IPS-20b (cell line): ENCODE measurements around the gene DDX5.
"Not testable (repeated sequence)": the region's sequence is repeated elsewhere in the genome, so short reads cannot be mapped to it uniquely, and the experiment has no call there.

Experiments
- H3K27ac ChIP-seq: one replicate; pipeline ENCODE4 v1.5.1; 2013; ENCODE audit warnings: low read length
- H3K27me3 ChIP-seq: 2 replicates; pipeline ENCODE4 v1.6.1; 2013; ENCODE audit warnings: mild to moderate bottlenecking, low read length, inconsistent platforms; ENCODE audit not compliant: insufficient read depth
- H3K36me3 ChIP-seq: 2 replicates; pipeline ENCODE4 v1.6.1; 2013; ENCODE audit warnings: low read depth, mild to moderate bottlenecking, inconsistent platforms, low read length, moderate library complexity; ENCODE audit not compliant: insufficient read depth
- H3K4me1 ChIP-seq: 2 replicates; pipeline ENCODE4 v1.6.1; 2013; ENCODE audit warnings: mild to moderate bottlenecking, control low read depth, inconsistent platforms, low read length, moderate library complexity; ENCODE audit not compliant: insufficient read depth
- H3K4me3 ChIP-seq: 2 replicates; pipeline ENCODE4 v1.5.1; 2013; ENCODE audit warnings: mild to moderate bottlenecking, low read length, inconsistent platforms
- H3K9ac ChIP-seq: 2 replicates; pipeline ENCODE4 v1.6.1; 2013; ENCODE audit warnings: low read depth, mild to moderate bottlenecking, inconsistent platforms, low read length, moderate library complexity
- H3K9me3 ChIP-seq: 2 replicates; pipeline ENCODE4 v1.6.1; 2013; ENCODE audit warnings: mild to moderate bottlenecking, low read depth, low read length, inconsistent platforms; ENCODE audit not compliant: insufficient read depth

Gene DDX5

DNA sequence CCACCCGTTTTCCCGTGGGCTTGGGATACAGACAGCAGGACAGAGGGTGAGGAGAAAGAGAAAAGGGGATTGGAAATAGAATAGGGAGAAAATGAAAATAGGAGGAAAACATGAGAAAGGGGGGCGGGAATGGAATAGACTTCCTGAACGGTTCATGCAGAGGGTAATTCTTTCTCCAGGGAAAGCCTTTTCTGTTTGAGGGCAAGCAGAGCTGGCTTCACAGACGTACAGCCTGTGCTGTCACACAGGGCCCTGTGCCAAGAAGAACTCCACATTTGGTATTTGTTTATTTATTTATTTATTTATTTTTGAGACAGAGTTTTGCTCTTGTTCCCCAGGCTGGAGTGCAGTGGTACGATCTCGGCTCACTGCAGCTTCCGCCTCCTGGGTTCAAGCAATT, 45.1 kb downstream of the DDX5 start:
- Histone ChIP-seq H3K9me3 (no peaks in the 10 kb centered on the region), H3K27ac (no peak overlapping the region), H3K9ac (no peak overlapping the region), H3K27me3 (no peaks in the 10 kb centered on the region), H3K4me3 (no peak overlapping the region), H3K36me3 (no peaks in the 10 kb centered on the region), H3K4me1 (no peaks in the 10 kb centered on the region)

DNA sequence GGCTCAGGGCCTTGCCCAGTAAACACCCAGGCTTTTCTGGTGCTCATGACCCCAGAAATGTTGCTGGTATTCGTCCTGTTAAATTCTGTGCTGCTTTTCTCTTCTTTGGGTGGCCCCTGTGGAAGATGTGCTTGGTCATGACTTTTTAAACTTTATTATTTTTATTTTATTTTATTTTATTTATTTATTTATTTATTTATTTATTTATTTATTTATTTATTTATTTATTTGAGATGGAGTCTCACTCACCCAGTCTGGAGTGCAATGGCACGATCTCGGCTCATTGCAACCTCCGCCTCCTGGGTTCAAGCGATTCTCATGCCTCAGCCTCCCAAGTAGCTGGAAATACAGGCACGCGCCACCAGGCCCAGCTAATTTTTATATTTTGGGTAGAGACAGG, 46.3 kb downstream of the DDX5 start:
- not testable (repeated sequence) for H3K9ac ChIP-seq, H3K27me3 ChIP-seq, H3K36me3 ChIP-seq, H3K9me3 ChIP-seq, H3K27ac ChIP-seq, H3K4me1 ChIP-seq, H3K4me3 ChIP-seq

DNA sequence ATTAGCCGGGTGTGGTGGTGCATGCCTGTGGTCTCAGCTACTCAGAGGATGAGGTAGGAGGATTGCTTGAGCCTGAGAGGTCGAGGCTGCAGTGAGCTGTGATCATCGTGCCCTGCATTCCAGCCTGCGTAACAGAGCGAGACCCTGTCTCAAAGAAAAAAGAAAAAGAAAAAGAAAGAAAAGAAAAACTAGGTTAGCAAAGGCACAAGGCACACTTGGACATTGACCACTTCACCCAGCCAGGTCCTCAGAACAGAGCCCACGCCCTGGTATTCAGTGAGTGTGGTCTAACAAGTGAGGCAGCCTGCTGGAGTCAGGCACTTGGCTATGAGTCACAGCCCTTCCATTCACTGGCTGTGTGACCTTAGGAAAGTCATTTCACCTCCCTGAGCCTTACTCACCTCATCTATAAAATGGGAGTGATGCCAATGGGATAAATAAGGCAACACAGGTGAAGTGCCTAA, 46.8 kb downstream of the DDX5 start:
- H3K27ac ChIP-seq = no peak overlapping the region
- no peaks in the 10 kb centered on the region for H3K9me3 ChIP-seq
- H3K36me3 ChIP-seq = no peaks in the 10 kb centered on the region
- no peaks in the 10 kb centered on the region for H3K4me1 ChIP-seq
- no peak overlapping the region for H3K4me3 ChIP-seq
- H3K9ac ChIP-seq = no peak overlapping the region
- H3K27me3 ChIP-seq = no peaks in the 10 kb centered on the region

DNA sequence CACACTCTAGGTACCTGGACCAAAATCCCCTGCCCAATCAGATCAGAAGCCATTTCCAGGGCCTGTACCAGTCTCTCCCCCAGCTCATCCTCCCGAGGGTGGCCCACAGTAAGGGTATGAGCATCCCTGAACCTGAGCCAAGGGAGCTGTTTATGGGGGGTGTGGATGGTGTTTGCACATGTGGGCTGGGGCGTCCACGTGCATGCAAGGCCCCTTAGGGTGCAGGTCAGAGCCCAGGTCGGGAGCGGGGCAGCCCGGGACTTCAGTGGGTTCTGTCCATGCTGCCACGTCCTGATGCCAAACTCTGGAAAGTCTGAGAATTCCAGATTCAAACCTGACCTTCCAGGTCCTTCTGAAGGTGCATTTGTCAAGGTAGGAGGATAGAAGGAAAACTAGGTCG, 47.3 kb downstream of the DDX5 start:
- H3K36me3 ChIP-seq = no peaks in the 10 kb centered on the region
- H3K27ac ChIP-seq = no peak overlapping the region
- H3K9ac ChIP-seq = no peak overlapping the region
- H3K4me3 ChIP-seq = no peak overlapping the region
- H3K4me1 ChIP-seq = no peaks in the 10 kb centered on the region
- H3K27me3 ChIP-seq = no peaks in the 10 kb centered on the region
- no peaks in the 10 kb centered on the region for H3K9me3 ChIP-seq

DNA sequence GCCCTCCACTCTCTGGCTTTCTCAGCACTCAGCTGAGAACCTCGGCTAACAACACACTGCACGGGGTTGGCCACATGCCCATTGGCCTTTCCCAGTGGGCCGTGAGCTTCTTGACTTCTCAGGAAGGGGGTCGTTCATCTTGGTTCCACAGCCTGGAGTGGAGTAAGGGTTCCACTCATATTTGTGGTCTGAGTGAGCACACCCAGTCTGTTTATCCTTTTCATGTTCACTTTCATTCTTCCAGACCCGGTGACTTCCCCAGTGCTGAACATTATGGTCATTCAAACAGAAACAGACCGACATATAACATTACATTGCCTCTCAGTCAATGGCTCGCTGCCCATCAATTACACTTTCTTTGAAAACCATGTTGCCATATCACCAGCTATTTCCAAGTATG, 48.9 kb downstream of the DDX5 start:
- Histone ChIP-seq H3K36me3 (no peaks in the 10 kb centered on the region), H3K9ac (no peak overlapping the region), H3K4me3 (no peak overlapping the region), H3K27ac (no peak overlapping the region), H3K27me3 (no peaks in the 10 kb centered on the region), H3K9me3 (no peaks in the 10 kb centered on the region), H3K4me1 (no peaks in the 10 kb centered on the region)

DNA sequence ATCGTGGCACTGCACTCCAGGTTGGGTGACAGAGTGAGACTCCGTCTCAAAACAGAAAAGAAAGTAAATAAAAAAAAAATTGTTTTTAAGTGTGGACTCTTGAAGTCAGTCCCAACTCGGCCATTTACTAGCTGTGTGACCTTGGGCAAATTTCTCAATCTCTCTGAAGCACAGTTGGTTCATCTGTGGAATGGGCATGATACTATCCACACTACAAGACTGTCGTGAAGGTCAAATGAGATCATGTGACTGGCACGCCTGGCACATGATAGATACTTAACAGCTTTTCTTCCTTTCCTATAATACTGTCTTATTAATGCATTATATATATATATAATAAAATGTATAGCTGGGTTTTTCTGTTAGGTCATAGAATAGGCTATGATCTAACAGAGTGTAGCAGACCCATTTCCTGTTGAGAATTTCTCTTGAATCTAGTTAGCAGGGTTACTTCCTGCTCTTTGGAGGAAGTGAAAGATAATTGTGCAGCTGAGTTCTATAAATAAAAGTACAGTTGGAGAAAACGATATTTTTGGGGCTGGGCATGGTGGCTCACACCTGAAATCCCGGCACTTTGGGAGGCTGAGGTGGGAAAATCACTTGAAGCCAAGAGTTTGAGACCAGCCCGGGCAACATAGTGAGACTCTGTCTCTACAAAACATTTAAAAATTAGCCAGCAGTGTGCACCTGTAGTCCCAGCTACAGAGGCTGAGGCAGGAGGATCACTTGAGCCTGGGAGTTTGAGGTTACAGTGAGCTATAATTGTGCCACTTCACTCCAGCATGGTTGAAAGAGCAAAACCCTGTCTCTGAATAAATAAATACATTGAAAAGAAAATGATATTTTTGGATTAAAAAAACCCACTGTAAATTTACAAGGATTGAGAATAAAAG, 49.9 kb downstream of the DDX5 start:
- H3K27ac ChIP-seq = no peak overlapping the region
- no peaks in the 10 kb centered on the region for H3K36me3 ChIP-seq
- no peaks in the 10 kb centered on the region for H3K9me3 ChIP-seq
- H3K4me3 ChIP-seq = no peak overlapping the region
- H3K27me3 ChIP-seq = no peaks in the 10 kb centered on the region
- H3K9ac ChIP-seq = no peak overlapping the region
- H3K4me1 ChIP-seq = no peaks in the 10 kb centered on the region

DNA sequence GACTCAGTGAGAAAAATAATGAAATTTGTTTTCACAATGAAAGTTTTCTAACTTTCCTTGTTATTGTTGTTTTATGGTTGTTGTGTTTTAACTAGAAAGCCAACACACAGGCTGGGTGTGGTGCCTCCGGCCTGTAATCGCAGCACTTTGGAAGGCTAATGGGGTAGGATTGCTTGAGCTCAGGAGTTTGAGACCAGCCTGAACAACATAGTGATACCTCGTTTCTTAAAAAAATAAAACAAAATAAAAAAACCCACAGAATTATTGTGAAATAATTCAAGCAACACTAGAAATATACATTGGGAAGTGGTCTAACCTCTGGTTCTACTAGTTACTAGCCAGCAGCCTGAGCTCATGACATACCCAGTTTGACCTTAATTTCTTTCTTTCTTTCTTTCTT, 56.5 kb downstream of the DDX5 start:
- H3K27ac ChIP-seq = no peak overlapping the region
- no peak overlapping the region for H3K4me3 ChIP-seq
- H3K36me3 ChIP-seq = no peaks in the 10 kb centered on the region
- H3K9ac ChIP-seq = no peak overlapping the region
- no peaks in the 10 kb centered on the region for H3K9me3 ChIP-seq
- H3K27me3 ChIP-seq = no peaks in the 10 kb centered on the region
- no peaks in the 10 kb centered on the region for H3K4me1 ChIP-seq

DNA sequence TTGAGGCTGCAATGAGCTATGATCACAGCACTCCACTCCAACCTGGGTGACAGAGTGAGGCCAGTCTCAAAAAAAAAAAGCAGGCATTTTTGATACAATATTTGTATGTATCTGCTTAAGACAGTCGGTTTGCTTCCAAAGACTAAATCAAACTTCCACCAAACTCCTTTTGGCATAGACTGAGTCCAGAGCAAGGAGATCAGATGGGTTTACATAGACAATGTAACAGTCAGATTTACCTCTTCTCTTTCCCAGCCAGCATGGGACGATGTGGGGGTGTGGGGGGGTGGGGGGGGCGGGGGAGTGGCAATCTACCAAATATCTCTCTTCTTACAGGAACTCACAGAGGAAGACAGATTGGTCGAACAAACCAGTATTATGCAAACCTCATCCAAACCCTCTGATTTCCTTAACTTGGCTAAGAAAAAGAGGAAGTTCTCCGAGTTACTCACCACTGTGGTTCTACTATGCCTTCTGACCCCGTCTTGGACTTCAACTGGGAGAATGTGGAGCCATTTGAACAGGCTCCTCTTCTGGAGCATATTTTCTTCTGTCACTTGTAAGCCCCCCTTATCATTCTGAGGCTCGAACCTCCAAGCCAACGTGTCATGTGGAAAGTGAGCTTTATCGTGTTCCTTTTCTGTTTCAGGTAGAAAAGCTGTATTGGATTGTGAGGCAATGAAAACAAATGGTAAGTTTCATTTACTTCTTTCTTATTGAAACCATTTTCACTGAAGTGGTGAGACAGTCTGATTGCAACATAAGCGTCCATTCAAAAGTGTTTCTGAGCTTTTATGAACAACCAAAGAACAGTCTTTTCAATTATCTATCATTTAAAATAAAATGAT, 57.2 kb downstream of the DDX5 start, which contains the start of gene MILR1:
MILR1 (plus strand) TSS at position 451 of the 848 bp plus-strand sequence; CDS start at position 505, 54 bp downstream.
- H3K27ac ChIP-seq = no peak within 1 kb of the TSS

More for the DNA sequence above, 57.2 kb downstream of the DDX5 start, which contains the start of gene MILR1:
- H3K27me3 ChIP-seq = no peaks in the 10 kb centered on the region
- no peak within 1 kb of the TSS for H3K4me3 ChIP-seq
- no peaks in the 10 kb centered on the region for H3K36me3 ChIP-seq
- no peak within 1 kb of the TSS for H3K9ac ChIP-seq
- no peaks in the 10 kb centered on the region for H3K4me1 ChIP-seq
- H3K9me3 ChIP-seq = no peaks in the 10 kb centered on the region
